WTC11 (cell line): ENCODE results near the gene VEZT.

Experiments used
- E2F1 ChIP-seq: sonication (generic); formaldehyde crosslinking; IDR thresholded peaks from 2 replicates; pipeline ENCODE4 v1.8.0; 2022; ENCODE audit warnings: mild to moderate bottlenecking, missing genetic modification reagents
- ETV6 ChIP-seq: sonication (generic); formaldehyde crosslinking; IDR thresholded peaks from 2 replicates; pipeline ENCODE4 v1.8.1; 2022; ENCODE audit warnings: mild to moderate bottlenecking, missing genetic modification reagents
- FOXJ3 ChIP-seq: sonication (generic); formaldehyde crosslinking; IDR thresholded peaks from 2 replicates; pipeline ENCODE4 v1.9.0; 2021; ENCODE audit warnings: missing genetic modification reagents, mild to moderate bottlenecking, borderline replicate concordance
- FOXK1 ChIP-seq: sonication (generic); formaldehyde crosslinking; IDR thresholded peaks from 2 replicates; pipeline ENCODE4 v1.8.0; 2022; ENCODE audit warnings: mild to moderate bottlenecking, moderate library complexity, missing genetic modification reagents
- GABPB1 ChIP-seq: sonication (generic); formaldehyde crosslinking; IDR thresholded peaks from 2 replicates; pipeline ENCODE4 v1.8.1; 2023; ENCODE audit warnings: mild to moderate bottlenecking, missing genetic modification reagents
- JUN ChIP-seq: sonication (generic); formaldehyde crosslinking; IDR thresholded peaks from 2 replicates; pipeline ENCODE4 v1.8.0; 2023; ENCODE audit warnings: mild to moderate bottlenecking, missing genetic modification reagents
- ZNF121 ChIP-seq: sonication (generic); formaldehyde crosslinking; IDR thresholded peaks from 2 replicates; pipeline ENCODE4 v1.8.0; 2023; ENCODE audit warnings: missing genetic modification reagents
- ZNF423 ChIP-seq: fragments of 250-450 bp; sonication (Bioruptor Pico); IDR thresholded peaks from 2 replicates; pipeline ENCODE4 v2.1.2; 2022; ENCODE audit warnings: mild to moderate bottlenecking, moderate library complexity
- TF ChIP-seq, protein P1 (sequence below): fragments of 200-600 bp; IDR thresholded peaks from 2 replicates; pipeline ENCODE4 v1.8.0; 2022; ENCODE audit warnings: antibody characterized with exemption
- TF ChIP-seq, protein P2 (sequence below): sonication (generic); formaldehyde crosslinking; IDR thresholded peaks from 2 replicates; pipeline ENCODE4 v1.8.1; 2022; ENCODE audit warnings: missing genetic modification reagents, borderline replicate concordance
- TF ChIP-seq, protein P3 (sequence below): sonication (generic); formaldehyde crosslinking; conservative IDR thresholded peaks from 2 replicates; pipeline ENCODE4 v1.8.1; 2022; ENCODE audit warnings: mild to moderate bottlenecking, missing genetic modification reagents

- no peak for TF ChIP-seq FOXK1 (CRISPR knock-in tag)
- TF ChIP-seq ETV6 (CRISPR knock-in tag) = no peak
- TF ChIP-seq, protein P1, sequence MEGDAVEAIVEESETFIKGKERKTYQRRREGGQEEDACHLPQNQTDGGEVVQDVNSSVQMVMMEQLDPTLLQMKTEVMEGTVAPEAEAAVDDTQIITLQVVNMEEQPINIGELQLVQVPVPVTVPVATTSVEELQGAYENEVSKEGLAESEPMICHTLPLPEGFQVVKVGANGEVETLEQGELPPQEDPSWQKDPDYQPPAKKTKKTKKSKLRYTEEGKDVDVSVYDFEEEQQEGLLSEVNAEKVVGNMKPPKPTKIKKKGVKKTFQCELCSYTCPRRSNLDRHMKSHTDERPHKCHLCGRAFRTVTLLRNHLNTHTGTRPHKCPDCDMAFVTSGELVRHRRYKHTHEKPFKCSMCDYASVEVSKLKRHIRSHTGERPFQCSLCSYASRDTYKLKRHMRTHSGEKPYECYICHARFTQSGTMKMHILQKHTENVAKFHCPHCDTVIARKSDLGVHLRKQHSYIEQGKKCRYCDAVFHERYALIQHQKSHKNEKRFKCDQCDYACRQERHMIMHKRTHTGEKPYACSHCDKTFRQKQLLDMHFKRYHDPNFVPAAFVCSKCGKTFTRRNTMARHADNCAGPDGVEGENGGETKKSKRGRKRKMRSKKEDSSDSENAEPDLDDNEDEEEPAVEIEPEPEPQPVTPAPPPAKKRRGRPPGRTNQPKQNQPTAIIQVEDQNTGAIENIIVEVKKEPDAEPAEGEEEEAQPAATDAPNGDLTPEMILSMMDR = no peak
- TF ChIP-seq, protein P2, sequence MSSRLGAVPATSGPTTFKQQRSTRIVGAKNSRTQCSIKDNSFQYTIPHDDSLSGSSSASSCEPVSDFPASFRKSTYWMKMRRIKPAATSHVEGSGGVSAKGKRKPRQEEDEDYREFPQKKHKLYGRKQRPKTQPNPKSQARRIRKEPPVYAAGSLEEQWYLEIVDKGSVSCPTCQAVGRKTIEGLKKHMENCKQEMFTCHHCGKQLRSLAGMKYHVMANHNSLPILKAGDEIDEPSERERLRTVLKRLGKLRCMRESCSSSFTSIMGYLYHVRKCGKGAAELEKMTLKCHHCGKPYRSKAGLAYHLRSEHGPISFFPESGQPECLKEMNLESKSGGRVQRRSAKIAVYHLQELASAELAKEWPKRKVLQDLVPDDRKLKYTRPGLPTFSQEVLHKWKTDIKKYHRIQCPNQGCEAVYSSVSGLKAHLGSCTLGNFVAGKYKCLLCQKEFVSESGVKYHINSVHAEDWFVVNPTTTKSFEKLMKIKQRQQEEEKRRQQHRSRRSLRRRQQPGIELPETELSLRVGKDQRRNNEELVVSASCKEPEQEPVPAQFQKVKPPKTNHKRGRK (CRISPR knock-in tag) = no peak
- TF ChIP-seq GABPB1 = no peak
- TF ChIP-seq ZNF423 (CRISPR knock-in tag) = no peak
- TF ChIP-seq FOXJ3 = no peak
- no peak for TF ChIP-seq E2F1 (CRISPR knock-in tag)
- no peak for TF ChIP-seq JUN
- TF ChIP-seq, protein P3, sequence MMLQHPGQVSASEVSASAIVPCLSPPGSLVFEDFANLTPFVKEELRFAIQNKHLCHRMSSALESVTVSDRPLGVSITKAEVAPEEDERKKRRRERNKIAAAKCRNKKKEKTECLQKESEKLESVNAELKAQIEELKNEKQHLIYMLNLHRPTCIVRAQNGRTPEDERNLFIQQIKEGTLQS (CRISPR knock-in tag) = no peak
- TF ChIP-seq ZNF121 (CRISPR knock-in tag) = no peak
Measured at GRCh38 chr12:95198914-95199313, 18.7 kb upstream of the VEZT start.
